HG03439 (cell line): Measurements from ENCODE around the gene OR4M1.
"Not testable (repeated sequence)": the region's sequence is repeated elsewhere in the genome, so short reads cannot be mapped to it uniquely, and the experiment has no call there.

Source experiments
- ATAC-seq: cut with Tn5 transposase; IDR thresholded peaks from one replicate; pipeline ENCODE4 v1.9.1; 2021; ENCODE audit warnings: mild to moderate bottlenecking, moderate library complexity; ENCODE audit not compliant: unreplicated experiment

OR4M1 gene

DNA sequence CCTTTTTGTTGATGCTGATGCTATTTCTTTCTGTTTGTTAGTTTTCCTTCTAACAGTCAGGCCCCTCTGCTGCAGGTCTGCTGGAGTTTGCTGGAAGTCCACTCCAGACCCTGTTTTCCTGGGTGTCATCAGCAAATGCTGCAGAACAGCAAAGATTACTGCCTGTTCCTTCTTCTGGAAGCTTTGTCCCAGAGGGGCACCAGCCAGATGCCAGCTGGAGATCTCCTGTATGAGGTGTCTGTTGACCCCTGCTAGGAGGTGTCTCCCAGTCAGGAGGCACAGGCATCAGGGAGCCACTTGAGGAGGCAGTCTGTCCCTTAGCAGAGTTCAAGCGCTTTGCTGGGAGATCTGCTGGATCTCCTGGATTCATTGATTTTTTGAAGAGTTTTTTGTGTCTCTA lies 46.6 kb downstream of the OR4M1 start:
- ATAC-seq, result not testable (repeated sequence)

- not testable (repeated sequence) for ATAC-seq
Observed at GRCh38 chr14:19821016-19821415, 47.7 kb downstream of the OR4M1 start.

DNA sequence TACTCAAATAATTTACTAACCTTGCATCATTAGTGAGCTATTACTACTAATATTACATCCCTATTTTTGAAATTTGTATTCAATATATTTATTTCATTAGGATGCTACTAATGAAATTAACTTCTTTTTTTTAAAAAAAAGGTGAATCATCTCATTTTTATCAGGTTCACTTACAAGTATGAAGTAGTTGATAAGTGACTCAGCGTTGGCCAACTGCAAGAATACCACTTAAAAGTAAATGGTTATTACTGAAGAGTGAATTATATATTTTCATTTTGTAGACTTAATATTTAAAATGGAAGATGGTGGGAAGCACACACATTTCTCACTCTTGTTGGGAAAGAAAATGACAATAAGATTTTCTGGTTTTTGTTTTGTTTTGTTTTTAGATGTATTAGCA lies 49.9 kb downstream of the OR4M1 start:
- ATAC-seq, result no peak

- ATAC-seq, result no peak
Observed at GRCh38 chr14:19823765-19824164, 50.5 kb downstream of the OR4M1 start.

GRCh38 chr14:19827626-19828244 lies 54.4 kb downstream of the OR4M1 start:
- not testable (repeated sequence) for ATAC-seq

GRCh38 chr14:19828314-19828713 lies 55.0 kb downstream of the OR4M1 start:
- no peak for ATAC-seq
